SU-DHL-6 (cell line): ENCODE measurements around the gene TMEM38A.

ENCODE experiments used
- H2AFZ ChIP-seq: fragments of 200-600 bp; sonication (generic); 2 replicates; pipeline ENCODE4 v1.6.1; 2014; ENCODE audit warnings: low read depth, mild to moderate bottlenecking, moderate library complexity, mixed read lengths, antibody characterized with exemption, low read length; ENCODE audit not compliant: severe bottlenecking
- H3F3A ChIP-seq: fragments of 200-600 bp; shearing (Covaris generic); 2 replicates; pipeline ENCODE4 v1.6.0; 2016; ENCODE audit warnings: antibody characterized with exemption, mild to moderate bottlenecking; ENCODE audit not compliant: insufficient read depth
- H3K27ac ChIP-seq: fragments of 200-600 bp; sonication (generic); 2 replicates; pipeline ENCODE4 v1.5.1; 2016; ENCODE audit warnings: low read depth, mild to moderate bottlenecking, low read length, moderate library complexity, mixed read lengths
- H3K27me3 ChIP-seq: fragments of 200-600 bp; sonication (generic), shearing (Covaris generic); 2 replicates; pipeline ENCODE4 v1.6.0; 2014; ENCODE audit warnings: mild to moderate bottlenecking, low read length
- H3K36me3 ChIP-seq: fragments of 200-600 bp; sonication (generic); 2 replicates; pipeline ENCODE4 v1.6.1; 2014; ENCODE audit warnings: mild to moderate bottlenecking, low read length, mixed read lengths
- H3K4me2 ChIP-seq: fragments of 300-600, 200-600 bp; shearing (Covaris generic), sonication (generic); 2 replicates; pipeline ENCODE4 v1.6.0; 2014; ENCODE audit warnings: low read length, low read depth, mild to moderate bottlenecking; ENCODE audit not compliant: poor library complexity, severe bottlenecking
- H3K4me3 ChIP-seq: fragments of 200-600 bp; sonication (generic); 2 replicates; pipeline ENCODE4 v1.5.1; 2014; ENCODE audit warnings: antibody characterized with exemption, low read length, mild to moderate bottlenecking, mixed read lengths; ENCODE audit not compliant: insufficient read depth, poor library complexity, severe bottlenecking
- H3K79me2 ChIP-seq: fragments of 200-600 bp; sonication (generic); 2 replicates; pipeline ENCODE4 v1.6.1; 2014; ENCODE audit warnings: mild to moderate bottlenecking, low read length, moderate library complexity; ENCODE audit not compliant: insufficient read depth
- H3K9ac ChIP-seq: fragments of 200-600 bp; sonication (generic); 2 replicates; pipeline ENCODE4 v1.7.0; 2014; ENCODE audit warnings: mild to moderate bottlenecking, low read length
- H3K9me2 ChIP-seq: fragments of 200-600 bp; sonication (generic); replicated peaks from 2 replicates; pipeline ENCODE4 v1.6.1; 2014; ENCODE audit warnings: low read length; ENCODE audit not compliant: insufficient read depth
- H3K9me3 ChIP-seq: fragments of 200-600 bp; sonication (generic); 2 replicates; pipeline ENCODE4 v1.6.1; 2014; ENCODE audit warnings: low read length, mixed read lengths; ENCODE audit not compliant: insufficient read depth
- H4K20me1 ChIP-seq: fragments of 200-600 bp; sonication (generic); 2 replicates; pipeline ENCODE4 v1.6.1; 2014; ENCODE audit warnings: low read depth, mild to moderate bottlenecking, antibody characterized with exemption, low read length, moderate library complexity, mixed read lengths
- EZH2phosphoT487 ChIP-seq: fragments of 200-600 bp; sonication (generic), shearing (Covaris generic); conservative IDR thresholded peaks from 2 replicates; pipeline ENCODE4 v1.6.1; 2018; ENCODE audit warnings: mild to moderate bottlenecking, antibody characterized with exemption, low read length, moderate library complexity, mixed read lengths
- TF ChIP-seq, protein P1 (sequence below): fragments of 200-600 bp; sonication (generic); IDR thresholded peaks from one replicate; pipeline ENCODE4 v1.5.1; 2017; ENCODE audit warnings: antibody characterized with exemption, mild to moderate bottlenecking, low read length, moderate library complexity; ENCODE audit not compliant: insufficient read depth, poor library complexity, severe bottlenecking

Gene TMEM38A

DNA sequence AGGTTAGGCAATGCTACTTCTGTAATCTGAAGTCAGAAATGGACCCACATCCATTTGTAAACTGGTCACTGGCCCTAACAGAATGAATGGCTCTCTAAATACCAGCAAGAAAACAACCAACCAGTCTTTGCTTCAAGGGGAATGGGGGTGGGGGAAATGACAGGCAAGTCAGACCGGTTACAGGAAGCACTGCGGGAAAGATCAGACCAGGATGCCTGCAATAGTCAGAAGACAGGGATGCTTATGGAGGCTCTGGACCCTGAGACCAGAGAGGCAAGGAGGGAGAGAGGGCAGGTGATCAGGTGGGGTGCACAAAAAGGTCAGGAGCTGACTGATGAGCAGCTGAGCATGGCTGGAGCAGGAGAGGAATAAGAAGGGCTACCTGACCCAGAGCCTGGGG is 46.0 kb upstream of the TMEM38A start:
- TF ChIP-seq, protein P1, sequence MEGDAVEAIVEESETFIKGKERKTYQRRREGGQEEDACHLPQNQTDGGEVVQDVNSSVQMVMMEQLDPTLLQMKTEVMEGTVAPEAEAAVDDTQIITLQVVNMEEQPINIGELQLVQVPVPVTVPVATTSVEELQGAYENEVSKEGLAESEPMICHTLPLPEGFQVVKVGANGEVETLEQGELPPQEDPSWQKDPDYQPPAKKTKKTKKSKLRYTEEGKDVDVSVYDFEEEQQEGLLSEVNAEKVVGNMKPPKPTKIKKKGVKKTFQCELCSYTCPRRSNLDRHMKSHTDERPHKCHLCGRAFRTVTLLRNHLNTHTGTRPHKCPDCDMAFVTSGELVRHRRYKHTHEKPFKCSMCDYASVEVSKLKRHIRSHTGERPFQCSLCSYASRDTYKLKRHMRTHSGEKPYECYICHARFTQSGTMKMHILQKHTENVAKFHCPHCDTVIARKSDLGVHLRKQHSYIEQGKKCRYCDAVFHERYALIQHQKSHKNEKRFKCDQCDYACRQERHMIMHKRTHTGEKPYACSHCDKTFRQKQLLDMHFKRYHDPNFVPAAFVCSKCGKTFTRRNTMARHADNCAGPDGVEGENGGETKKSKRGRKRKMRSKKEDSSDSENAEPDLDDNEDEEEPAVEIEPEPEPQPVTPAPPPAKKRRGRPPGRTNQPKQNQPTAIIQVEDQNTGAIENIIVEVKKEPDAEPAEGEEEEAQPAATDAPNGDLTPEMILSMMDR: no peak
- TF ChIP-seq EZH2phosphoT487: no peak
- Histone ChIP-seq H3K9ac (no peak overlapping the region), H3K27ac (no peak overlapping the region), H3K9me3 (no peaks in the 10 kb centered on the region), H4K20me1 (no peaks in the 10 kb centered on the region), H3K9me2 (no peaks in the 10 kb centered on the region), H2AFZ (no peak overlapping the region), H3K4me2 (no peak overlapping the region), H3K4me3 (no peak overlapping the region), H3K79me2 (peaks cover 100% of the 10 kb centered on the region), H3K27me3 (no peaks in the 10 kb centered on the region), H3K36me3 (no peaks in the 10 kb centered on the region), H3F3A (no peaks in the 10 kb centered on the region)

DNA sequence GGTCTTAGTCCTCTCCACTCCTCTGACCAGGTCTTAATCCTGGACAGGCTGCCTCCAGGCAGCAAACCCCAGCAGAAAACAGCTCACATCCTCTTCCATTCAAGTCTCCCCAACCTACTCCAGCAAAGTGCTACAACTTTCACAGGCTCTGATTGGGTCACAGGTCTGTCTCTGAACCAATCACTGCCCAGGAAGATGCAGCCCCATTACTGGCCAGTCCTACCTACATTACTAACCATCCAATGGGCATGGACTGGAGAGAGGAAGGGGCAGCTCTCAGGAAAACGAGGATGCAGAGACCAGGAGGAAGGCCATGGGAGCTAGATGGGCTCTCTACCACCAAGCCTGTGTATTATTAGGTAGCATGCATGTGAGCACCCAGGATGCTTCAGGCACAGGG is 45.1 kb upstream of the TMEM38A start:
- H3F3A ChIP-seq: no peaks in the 10 kb centered on the region
- H3K27ac ChIP-seq: no peak overlapping the region
- H3K9ac ChIP-seq: no peak overlapping the region
- TF ChIP-seq, protein P1: no peak
- no peak for TF ChIP-seq EZH2phosphoT487
- H3K27me3 ChIP-seq: no peaks in the 10 kb centered on the region
- H3K4me3 ChIP-seq: no peak overlapping the region
- no peaks in the 10 kb centered on the region for H3K36me3 ChIP-seq
- no peak overlapping the region for H3K4me2 ChIP-seq
- peaks cover 100% of the 10 kb centered on the region for H3K79me2 ChIP-seq
- no peak overlapping the region for H2AFZ ChIP-seq
- H3K9me2 ChIP-seq: no peaks in the 10 kb centered on the region
- H4K20me1 ChIP-seq: no peaks in the 10 kb centered on the region
- H3K9me3 ChIP-seq: no peaks in the 10 kb centered on the region

DNA sequence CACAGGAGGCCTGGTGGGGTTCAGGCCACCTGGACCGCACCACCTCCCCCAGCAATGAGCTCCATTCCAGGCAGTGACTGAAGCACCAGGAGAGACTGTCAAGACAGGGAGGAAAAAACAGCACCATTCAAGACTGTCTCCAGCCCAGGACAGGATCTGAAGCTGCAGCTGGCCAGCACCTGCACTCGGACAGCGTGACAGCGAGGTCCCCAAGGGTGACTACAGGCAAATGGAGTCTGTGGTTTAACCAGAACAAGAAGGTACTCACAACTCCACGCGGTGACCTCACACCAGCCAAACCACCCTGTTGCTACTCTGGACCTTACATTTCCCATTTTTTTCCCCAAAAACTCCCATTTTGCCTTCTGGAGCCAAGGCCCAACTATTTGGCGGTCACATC is 42.7 kb upstream of the TMEM38A start:
- Histone ChIP-seq H3K79me2 (peaks cover 100% of the 10 kb centered on the region), H3K9me3 (no peaks in the 10 kb centered on the region), H3K27ac (peak overlapping the region; percentile 55), H3K4me3 (no peak overlapping the region), H3K9me2 (no peaks in the 10 kb centered on the region), H3K4me2 (peak overlapping the region; percentile 36), H3K9ac (peak overlapping the region; percentile 21; the same call in 1 of the 2 replicates), H3K27me3 (no peaks in the 10 kb centered on the region), H3F3A (no peaks in the 10 kb centered on the region), H3K36me3 (no peaks in the 10 kb centered on the region), H4K20me1 (no peaks in the 10 kb centered on the region; the same call in 1 of the 2 replicates), H2AFZ (no peak overlapping the region)
- TF ChIP-seq, protein P1: no peak
- TF ChIP-seq EZH2phosphoT487: no peak
